Measurements from ENCODE around the gene SEMA6A.

The SEMA6A gene

GRCh38 chr5:116574367-116575325, at the start of gene SEMA6A:
SEMA6A (minus strand) TSS chr5:116574823; CDS start chr5:116504944, 69,879 bp downstream.
- no peak for DNase-seq

DNA sequence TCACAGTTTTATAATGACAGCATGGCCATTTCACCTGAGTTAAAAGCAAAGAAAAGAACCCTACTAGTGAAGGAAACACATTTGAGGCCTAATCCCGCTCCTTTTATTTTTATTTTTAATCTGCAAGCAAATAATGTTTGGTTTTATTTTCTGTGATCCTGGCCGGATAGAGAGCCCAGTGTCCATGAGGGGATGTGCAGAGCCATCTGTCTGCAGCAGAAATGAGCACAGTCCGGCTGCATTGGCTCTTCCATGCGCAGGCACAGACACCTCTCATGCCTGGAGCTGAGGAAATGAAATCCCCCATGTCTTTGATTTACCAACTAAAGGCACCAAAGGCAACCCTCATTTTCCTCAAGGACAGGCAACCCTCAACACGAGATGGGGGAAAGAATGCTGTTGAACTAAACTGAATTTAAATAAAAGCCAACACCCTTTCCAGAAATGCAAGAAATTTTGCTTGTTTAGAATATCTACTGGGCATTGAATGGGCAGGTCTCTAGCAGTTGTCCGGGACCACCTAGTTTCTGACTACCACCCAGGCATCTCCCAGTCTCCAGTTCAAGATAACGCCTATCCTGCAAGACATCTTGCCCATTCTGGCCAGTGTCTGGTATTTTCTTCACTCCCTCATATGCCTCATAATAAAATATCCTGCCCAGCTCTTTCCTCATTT, 47.9 kb upstream of the SEMA6A start:
- DNase-seq: no peak

DNA sequence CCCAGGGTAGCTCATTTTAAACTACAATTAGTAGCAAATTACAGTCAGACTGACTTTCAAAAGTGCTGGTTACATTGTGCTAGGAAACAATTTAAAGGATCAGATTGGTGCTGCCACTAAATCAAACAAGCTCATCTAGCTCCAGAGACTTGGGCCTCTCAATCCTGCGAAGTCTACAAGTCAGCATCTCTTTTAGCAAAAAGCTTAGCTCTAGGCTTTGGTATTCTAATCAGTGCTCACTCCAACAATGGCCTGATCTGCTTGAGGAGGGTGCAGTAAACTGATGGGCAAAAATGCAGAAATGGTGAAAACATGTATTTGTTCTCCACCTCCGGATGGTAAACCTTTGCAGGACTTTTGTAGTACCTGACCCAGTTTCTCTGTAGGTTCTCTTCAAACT, 47.0 kb upstream of the SEMA6A start:
- no peak for DNase-seq

DNA sequence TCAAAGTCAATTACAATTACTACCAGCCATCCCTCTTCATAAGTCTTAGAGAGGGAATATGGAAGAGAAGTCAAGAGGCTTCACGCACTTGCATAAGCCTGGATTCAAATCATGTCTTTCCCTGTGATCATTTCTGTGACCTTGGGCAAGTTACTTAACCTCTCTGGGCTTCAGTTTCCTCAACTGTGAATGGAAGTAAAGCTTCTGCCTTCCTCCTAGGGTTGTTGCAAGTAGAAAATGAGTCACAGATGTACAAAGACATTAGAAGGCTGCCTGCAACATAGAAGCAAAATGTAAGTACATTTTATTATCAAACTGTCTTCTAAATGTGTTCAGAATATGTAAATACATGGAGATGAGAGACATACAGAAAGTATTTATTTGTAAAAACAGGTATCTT, 42.3 kb upstream of the SEMA6A start:
- DNase-seq: no peak

GRCh38 chr5:116614603-116614920, 39.9 kb upstream of the SEMA6A start:
- DNase-seq: no peak

GRCh38 chr5:116613445-116613844, 38.8 kb upstream of the SEMA6A start:
- no peak for DNase-seq

DNA sequence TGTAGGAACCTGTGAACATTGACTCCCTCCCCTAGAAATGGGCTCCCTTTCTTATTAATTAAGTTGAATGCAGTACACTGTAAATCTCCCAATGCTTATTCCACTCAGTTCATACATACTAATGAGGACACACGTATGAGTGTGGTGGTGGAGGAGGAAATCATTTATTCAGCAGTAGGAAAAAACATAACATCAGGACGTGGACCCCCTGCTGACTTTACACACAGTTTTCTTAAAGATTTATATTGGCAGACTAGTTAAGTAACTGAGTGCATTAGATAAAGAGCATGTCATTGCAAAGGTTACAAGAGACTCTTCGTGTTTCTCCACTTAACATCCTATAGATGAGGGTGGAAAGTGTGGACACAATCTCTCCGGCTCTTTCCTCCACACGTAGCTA, 37.8 kb upstream of the SEMA6A start:
- DNase-seq: no peak

GRCh38 chr5:116605310-116606070, 30.9 kb upstream of the SEMA6A start:
- DNase-seq: no peak

GRCh38 chr5:116604805-116605204, 30.2 kb upstream of the SEMA6A start:
- no peak for DNase-seq

GRCh38 chr5:116600876-116601275, 26.3 kb upstream of the SEMA6A start:
- no peak for DNase-seq

DNA sequence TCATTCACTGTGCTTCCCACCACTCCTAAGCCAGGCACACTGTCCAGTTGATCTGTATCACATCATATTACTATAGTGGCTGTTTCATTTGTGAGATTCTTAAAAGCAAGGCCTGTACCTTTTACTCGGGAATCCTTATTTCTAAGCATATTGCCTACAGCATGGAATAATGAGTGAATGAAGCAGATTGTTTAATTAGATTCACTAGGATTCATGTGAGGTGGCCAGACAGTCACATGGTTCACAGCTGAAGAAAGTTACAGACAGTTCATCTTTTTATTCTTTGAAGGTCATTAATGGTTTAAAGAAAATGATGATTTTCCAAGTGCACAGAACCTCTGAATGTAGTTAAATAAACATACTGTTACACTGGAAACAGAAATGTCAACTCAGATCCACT, 24.3 kb upstream of the SEMA6A start:
- no peak for DNase-seq

- no peak for DNase-seq
Observed at GRCh38 chr5:116595498-116595897, 20.9 kb upstream of the SEMA6A start.

DNA sequence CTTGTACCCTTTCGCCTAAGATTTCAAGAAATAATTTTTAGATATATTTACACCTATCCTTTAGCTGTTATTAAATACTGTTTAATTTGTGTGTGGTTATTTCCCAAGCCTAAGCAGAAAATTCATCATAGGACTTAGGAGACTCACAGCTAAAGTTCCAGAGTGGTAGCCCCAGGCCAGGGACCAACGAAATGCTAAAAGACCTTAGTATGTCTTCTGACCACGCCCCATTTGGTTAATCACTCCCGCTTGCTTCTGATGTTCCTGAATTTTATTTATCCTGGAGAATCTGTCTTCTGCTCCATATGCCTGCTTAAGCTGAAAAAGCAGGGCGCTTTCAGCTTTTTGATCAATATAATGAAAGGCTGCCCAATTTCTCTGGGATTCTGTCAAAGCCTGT, 18.7 kb upstream of the SEMA6A start:
- DNase-seq: no peak

GRCh38 chr5:116585227-116585626, 10.6 kb upstream of the SEMA6A start:
- no peak for DNase-seq

DNA sequence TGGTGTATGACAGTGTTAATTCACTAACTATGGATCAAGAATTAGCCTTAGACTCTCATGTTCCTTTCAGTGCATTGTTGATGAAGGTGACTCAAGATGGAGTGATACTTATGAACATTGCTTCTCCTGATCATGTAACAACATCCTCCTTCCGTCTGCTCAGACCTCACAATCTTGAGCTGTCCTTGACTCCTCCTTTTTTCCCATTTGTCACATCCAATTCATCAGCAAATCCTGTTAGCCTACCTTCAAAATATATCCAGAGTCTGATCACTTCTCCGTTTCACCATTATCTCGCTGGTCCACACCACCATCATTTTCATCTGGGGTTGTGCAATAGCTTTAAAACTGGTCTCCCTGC, 9.2 kb upstream of the SEMA6A start:
- no peak for DNase-seq

GRCh38 chr5:116583085-116583861, 8.7 kb upstream of the SEMA6A start:
- DNase-seq: no peak

GRCh38 chr5:116581910-116582309, 7.3 kb upstream of the SEMA6A start:
- no peak for DNase-seq

DNA sequence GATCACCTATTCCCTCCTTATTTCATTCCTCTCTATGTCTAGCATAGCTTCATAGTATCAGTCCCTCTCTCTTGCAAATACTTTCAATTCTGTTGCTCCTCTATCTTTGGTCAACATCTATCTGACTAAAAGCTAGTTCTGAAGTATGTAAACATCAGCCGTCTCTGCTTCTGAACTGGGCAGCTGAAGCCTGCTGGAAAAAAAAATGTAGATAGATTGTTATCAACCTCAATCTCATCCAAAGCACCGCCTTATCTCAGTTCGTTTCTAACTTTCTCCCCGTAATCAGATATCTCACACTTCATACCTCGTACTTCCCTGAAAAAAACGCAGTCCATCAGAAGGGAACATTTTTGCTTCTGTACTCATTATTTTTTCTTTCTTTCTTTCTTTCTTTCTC, 4.5 kb upstream of the SEMA6A start:
- DNase-seq: no peak

DNA sequence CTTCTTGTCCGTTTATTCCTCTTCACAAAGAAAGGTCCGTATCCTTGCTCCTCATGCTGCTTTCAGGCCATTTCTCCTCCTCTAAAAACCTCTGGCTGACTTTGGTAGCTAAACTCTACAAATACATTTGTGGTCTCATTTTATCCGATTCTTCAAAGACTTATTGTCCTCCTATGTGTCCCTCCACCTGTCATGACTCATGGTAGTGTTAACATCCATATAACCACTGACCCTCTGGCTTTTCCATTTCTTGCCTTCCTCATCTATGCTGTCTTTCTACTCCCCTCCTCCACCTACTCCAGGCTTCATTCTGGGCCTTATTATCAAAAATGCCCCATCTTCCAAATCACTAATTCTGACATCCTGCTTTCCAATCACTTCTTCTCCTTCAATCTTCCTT, 4.1 kb upstream of the SEMA6A start:
- no peak for DNase-seq

DNA sequence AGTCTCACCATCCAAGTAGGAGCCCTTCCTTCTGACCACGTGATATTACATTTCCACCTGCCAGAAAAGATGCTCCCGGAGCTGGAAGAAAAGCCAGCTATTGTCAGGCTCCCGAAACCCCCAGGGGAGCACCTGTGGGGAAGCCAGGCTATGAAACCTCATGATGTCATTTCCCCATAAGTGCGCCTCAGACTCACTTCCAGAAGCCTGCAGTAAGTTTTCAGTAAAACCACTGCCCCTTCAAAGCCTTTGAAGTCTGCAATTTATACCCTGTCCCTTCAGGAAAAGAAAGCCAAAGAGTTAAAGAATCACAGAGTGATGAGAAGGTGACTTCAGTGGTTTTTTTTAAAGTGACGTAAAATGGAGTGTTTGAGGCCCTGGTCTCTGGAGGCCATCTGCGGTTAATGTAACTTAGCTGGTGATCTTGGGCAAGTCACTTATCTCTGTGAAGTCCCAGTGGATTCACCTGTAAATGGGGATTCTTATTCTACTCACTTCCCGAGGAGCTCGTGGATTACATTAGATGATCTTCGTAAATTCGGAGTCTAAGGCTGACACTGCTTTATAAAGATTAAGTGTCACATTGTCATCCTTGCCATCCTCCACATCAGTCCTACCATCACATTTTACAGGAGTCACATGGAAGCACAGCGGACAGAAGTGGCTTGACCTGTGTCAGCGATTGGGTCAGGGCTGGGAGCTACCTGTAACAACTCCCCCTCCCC, 2.6 kb upstream of the SEMA6A start:
- DNase-seq: no peak

- DNase-seq: no peak
Observed at GRCh38 chr5:116576053-116576713, 1.6 kb upstream of the SEMA6A start.
